Activated T-cell treated with anti-CD3 and anti-CD28 coated beads, Interleukin-2, amount 50 U/mL, for 4 hours (primary cell): ENCODE data around the gene MDC1. TPM values are rescaled to one million over a fixed set of nuclear protein-coding genes. Genes with fewer than 3 reads are reported as not detected.

Source experiments
- ATAC-seq, 2 donors: fragments of 200-7000 bp; cut with Tn5 transposase; one replicate each; pipeline ENCODE4 v1.10.0; 2021
- DNase-seq: peaks from one replicate; pipeline ENCODE4 v3.0.0-alpha.2; 2020
- H3K27me3 Mint-ChIP-seq: one replicate; pipeline ENCODE4 v1.8.0; 2021; ENCODE audit warnings: low read depth, mixed read lengths
- H3K36me3 Mint-ChIP-seq: one replicate; pipeline ENCODE4 v1.8.0; 2022; ENCODE audit warnings: mixed read lengths; ENCODE audit not compliant: insufficient read depth
- H3K4me1 Mint-ChIP-seq: one replicate; pipeline ENCODE4 v1.8.0; 2021; ENCODE audit warnings: low read depth, mixed read lengths
- H3K4me3 Mint-ChIP-seq: one replicate; pipeline ENCODE4 v1.8.0; 2021; ENCODE audit warnings: mild to moderate bottlenecking, moderate library complexity, mixed read lengths
- H3K9me3 Mint-ChIP-seq: one replicate; pipeline ENCODE4 v1.8.0; 2021; ENCODE audit warnings: mixed read lengths
- total RNA-seq, 3 donors: library from RNA; stranded (reverse); gene quantifications; one replicate each; pipeline ENCODE4 v1.2.1, GENCODE V29; 2021

MDC1 gene
- total RNA-seq, 3 donors from 2014 or later = 65.4 to 69.5 (median 65.8) TPM

DNA sequence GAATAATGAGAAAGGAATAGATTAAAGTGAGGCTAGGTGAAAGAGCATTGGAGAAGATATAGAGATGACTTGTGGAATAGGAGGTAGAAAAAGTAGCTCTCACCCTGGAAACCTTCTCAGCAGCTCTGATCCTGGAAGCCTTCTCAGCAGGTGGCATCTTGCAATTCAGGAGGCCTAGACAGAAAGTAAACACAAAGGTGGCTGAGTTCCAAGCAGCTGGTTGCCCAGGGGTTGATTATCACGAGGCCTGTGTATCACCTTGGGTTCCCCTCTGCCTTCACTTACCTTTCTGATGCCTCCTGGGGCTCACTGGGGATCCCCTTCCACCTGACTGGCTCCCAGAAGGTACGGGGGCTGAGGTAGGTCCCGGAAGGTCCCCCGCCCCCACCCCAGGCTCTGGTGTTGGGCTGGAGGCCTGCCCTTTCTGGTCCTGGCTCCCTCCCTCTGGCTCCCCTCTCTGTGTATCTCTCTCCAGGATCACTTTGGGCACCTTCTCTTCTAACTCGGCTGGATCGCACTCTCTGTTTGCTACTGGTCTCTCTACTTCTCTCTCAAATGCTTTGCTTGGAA lies 9.7 kb downstream of the MDC1 start:
- no peak for DNase-seq
- Mint-ChIP-seq H3K4me3 (no peak overlapping the region), H3K4me1 (peaks cover 7% of the 10 kb centered on the region), H3K27me3 (no peaks in the 10 kb centered on the region), H3K9me3 (no peaks in the 10 kb centered on the region), H3K36me3 (peaks cover 61% of the 10 kb centered on the region)
- no peak for ATAC-seq

DNA sequence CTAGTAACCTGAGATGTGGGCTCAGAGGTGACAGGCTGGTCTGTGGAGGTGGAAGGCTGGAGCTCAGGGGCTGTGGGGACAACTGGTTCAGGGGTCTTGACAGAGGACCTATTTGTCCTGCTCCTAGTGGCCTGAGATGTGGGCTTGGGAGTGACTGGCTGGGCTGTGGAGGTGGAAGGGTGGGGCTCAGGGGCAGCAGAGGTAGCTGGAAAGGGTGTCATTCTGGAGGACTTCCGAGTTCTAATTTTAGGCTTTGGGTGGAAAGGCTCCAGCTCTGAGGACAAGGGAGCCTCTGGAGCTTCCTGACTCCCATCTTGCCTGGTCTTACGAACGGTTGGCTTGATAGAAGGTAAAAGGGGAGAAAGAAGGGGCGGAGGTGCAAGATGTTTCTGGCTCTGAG lies 11.5 kb downstream of the MDC1 start:
- H3K4me3 Mint-ChIP-seq = no peak overlapping the region
- no peak for ATAC-seq
- H3K36me3 Mint-ChIP-seq = peaks cover 48% of the 10 kb centered on the region
- H3K9me3 Mint-ChIP-seq = no peaks in the 10 kb centered on the region
- H3K4me1 Mint-ChIP-seq = no peaks in the 10 kb centered on the region
- no peak for DNase-seq
- no peaks in the 10 kb centered on the region for H3K27me3 Mint-ChIP-seq

DNA sequence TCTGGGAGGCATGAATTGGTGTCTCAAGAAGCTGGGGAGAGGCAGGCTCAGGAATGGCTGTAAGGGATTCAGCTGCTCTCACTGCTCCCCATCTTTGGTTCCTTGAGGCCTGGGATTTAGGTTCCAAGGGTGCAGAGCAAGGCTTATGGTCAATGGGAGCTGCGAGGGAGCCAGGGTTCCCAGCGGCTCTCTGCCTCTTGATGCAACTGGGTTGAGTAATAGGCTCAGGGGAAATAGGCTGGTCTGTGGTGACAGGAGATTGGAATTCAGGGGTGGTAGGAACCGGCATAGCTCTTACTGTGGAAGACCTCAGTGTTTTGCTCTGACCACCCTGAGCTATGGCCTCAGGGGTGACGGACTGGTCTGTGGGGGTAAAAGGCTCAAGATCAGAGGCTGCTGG lies 13.3 kb downstream of the MDC1 start:
- no peak overlapping the region for H3K4me3 Mint-ChIP-seq
- H3K27me3 Mint-ChIP-seq = no peaks in the 10 kb centered on the region
- no peaks in the 10 kb centered on the region for H3K4me1 Mint-ChIP-seq
- peaks cover 53% of the 10 kb centered on the region for H3K36me3 Mint-ChIP-seq
- H3K9me3 Mint-ChIP-seq = no peaks in the 10 kb centered on the region
- DNase-seq (no peak), ATAC-seq (no peak)

- peaks cover 49% of the 10 kb centered on the region for H3K36me3 Mint-ChIP-seq
- no peaks in the 10 kb centered on the region for H3K27me3 Mint-ChIP-seq
- DNase-seq (no peak), ATAC-seq (no peak)
- no peak overlapping the region for H3K4me3 Mint-ChIP-seq
- H3K9me3 Mint-ChIP-seq = no peaks in the 10 kb centered on the region
- H3K4me1 Mint-ChIP-seq = no peaks in the 10 kb centered on the region
Measured at GRCh38 chr6:30703011-30703410, 14.1 kb downstream of the MDC1 start.

- Mint-ChIP-seq H3K9me3 (no peaks in the 10 kb centered on the region), H3K27me3 (no peaks in the 10 kb centered on the region), H3K36me3 (peaks cover 34% of the 10 kb centered on the region), H3K4me1 (no peaks in the 10 kb centered on the region), H3K4me3 (no peak overlapping the region)
- ATAC-seq (no peak), DNase-seq (no peak)
Measured at GRCh38 chr6:30700340-30700739, 16.7 kb downstream of the MDC1 start.

GRCh38 chr6:30696432-30696831 lies 20.6 kb downstream of the MDC1 start:
- H3K27me3 Mint-ChIP-seq = no peaks in the 10 kb centered on the region
- no peaks in the 10 kb centered on the region for H3K9me3 Mint-ChIP-seq
- peaks cover 6% of the 10 kb centered on the region for H3K4me1 Mint-ChIP-seq
- peaks cover 6% of the 10 kb centered on the region for H3K36me3 Mint-ChIP-seq
- ATAC-seq = no peak
- H3K4me3 Mint-ChIP-seq = no peak overlapping the region
- DNase-seq = no peak

DNA sequence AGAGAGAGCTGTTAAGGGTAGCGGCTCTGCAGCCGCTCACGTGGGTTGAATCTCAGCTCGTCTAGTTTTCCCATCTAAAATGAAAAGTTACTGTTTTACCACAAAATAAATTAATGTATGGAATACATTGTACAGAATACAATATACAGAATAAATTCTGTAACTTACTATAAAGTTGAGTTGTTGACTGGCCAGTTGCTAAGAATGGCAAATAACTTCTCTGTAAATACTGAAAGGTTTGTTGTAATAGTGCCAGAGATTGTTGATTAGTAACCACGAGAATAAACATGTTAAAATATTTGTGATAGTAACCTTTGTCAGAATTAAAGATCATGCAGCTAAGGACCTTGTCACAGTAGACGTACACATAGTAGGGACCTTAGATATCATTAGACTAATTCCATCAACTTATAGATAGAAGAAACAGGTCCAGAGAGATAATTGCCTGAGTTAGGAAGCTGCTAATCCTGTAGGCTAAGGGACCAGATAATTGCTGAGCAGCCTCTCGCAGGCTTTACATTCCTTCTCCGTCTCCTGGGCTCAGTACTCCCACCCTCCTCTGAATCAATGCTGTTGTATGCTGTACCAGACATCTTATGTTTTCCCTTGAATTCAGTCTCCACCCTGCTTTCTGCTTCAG lies 25.8 kb downstream of the MDC1 start:
- Mint-ChIP-seq H3K4me1 (peaks cover 44% of the 10 kb centered on the region), H3K9me3 (no peaks in the 10 kb centered on the region), H3K4me3 (peak overlapping the region; percentile 82), H3K27me3 (no peaks in the 10 kb centered on the region), H3K36me3 (no peaks in the 10 kb centered on the region)
- DNase-seq = no peak
- ATAC-seq = no peak

DNA sequence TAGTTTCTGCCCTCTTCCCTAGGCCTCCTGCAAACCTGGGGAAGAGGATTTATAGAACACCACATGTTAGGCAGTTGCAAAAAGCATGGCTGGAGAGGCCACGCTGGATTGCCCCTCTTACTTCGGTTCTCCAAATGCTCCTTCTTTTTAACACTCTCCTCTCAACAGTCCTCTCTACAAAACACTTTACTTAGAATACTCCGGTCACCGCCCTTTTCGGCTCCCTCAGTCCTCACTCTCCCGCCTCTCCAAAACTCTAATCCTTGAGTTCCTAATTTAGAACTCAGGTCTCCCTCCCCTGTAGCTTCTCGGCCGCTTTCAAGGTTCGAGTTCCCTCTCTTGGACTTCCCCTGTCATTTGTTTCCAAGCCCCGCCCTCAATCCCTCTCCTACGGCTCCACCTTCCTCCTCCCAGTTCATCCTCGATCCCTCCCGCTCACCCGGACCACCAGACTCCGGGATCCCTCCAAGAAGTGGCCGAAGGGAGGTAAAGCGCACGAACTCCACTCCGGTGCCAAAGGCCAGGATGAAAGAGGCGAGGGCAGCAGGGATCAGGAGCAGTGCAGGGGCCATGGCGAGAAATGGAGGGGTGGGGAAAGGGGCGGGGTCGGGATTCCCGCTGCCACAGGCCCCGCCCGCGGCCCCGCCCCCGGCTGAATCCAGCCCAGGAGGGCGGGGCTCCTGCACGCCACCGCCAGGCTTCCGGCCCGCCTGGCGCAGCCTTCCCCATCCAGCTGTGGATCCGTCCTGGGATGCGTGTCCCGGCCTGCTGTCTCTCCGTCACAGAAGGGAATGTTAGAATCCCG lies 26.5 kb downstream of the MDC1 start, which contains the start of gene NRM:
Gene NRM, minus strand, starts transcription at position 582 of the 805 bp plus-strand sequence. Its CDS starts 10 bp downstream, at position 572.
- peaks cover under 1% of the 10 kb centered on the region for H3K36me3 Mint-ChIP-seq
- peak; percentile 49 to 57 for ATAC-seq
- peaks cover 44% of the 10 kb centered on the region for H3K4me1 Mint-ChIP-seq
- DNase-seq = peak; percentile 69
- H3K27me3 Mint-ChIP-seq = no peaks in the 10 kb centered on the region
- H3K4me3 Mint-ChIP-seq = peak within 1 kb of the TSS; percentile 82
- no peaks in the 10 kb centered on the region for H3K9me3 Mint-ChIP-seq

DNA sequence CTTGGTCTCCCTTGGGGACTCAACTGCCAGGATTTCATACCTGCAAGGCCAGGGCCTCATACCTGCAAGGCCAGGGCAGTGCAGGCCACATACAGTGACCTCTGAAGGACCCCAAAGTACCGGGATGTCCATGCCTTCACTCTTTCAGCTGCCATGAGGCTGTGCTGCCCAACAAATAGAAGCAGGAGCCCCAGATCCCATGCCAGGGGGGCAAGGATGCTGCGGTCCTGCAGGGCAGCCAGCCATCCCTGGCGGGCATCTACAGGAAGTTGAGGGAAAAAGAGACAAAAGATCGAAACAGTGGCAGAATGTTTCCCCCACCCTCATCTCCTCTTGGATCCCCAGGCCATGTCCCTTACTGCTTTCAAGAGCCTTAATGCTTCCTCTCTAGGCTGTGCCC lies 27.1 kb downstream of the MDC1 start:
- Mint-ChIP-seq H3K4me1 (peaks cover 44% of the 10 kb centered on the region), H3K9me3 (no peaks in the 10 kb centered on the region), H3K27me3 (no peaks in the 10 kb centered on the region), H3K4me3 (peak overlapping the region; percentile 82), H3K36me3 (peaks cover 6% of the 10 kb centered on the region)
- DNase-seq = no peak
- ATAC-seq = no peak

GRCh38 chr6:30689022-30689865 lies 27.8 kb downstream of the MDC1 start:
- peaks cover 9% of the 10 kb centered on the region for H3K36me3 Mint-ChIP-seq
- peaks cover 44% of the 10 kb centered on the region for H3K4me1 Mint-ChIP-seq
- peak overlapping the region; percentile 100 for H3K4me3 Mint-ChIP-seq
- no peaks in the 10 kb centered on the region for H3K9me3 Mint-ChIP-seq
- ATAC-seq (no peak), DNase-seq (no peak)
- H3K27me3 Mint-ChIP-seq = no peaks in the 10 kb centered on the region

- no peaks in the 10 kb centered on the region for H3K27me3 Mint-ChIP-seq
- DNase-seq (no peak), ATAC-seq (no peak)
- peaks cover 44% of the 10 kb centered on the region for H3K4me1 Mint-ChIP-seq
- peaks cover 14% of the 10 kb centered on the region for H3K36me3 Mint-ChIP-seq
- peak overlapping the region; percentile 100 for H3K4me3 Mint-ChIP-seq
- no peaks in the 10 kb centered on the region for H3K9me3 Mint-ChIP-seq
Measured at GRCh38 chr6:30688569-30688968, 28.5 kb downstream of the MDC1 start.

- DNase-seq = no peak
- H3K4me3 Mint-ChIP-seq = peak overlapping the region; percentile 100
- H3K9me3 Mint-ChIP-seq = no peaks in the 10 kb centered on the region
- peaks cover 44% of the 10 kb centered on the region for H3K4me1 Mint-ChIP-seq
- ATAC-seq = no peak
- peaks cover 18% of the 10 kb centered on the region for H3K36me3 Mint-ChIP-seq
- H3K27me3 Mint-ChIP-seq = no peaks in the 10 kb centered on the region
Measured at GRCh38 chr6:30687659-30688431, 29.2 kb downstream of the MDC1 start.

DNA sequence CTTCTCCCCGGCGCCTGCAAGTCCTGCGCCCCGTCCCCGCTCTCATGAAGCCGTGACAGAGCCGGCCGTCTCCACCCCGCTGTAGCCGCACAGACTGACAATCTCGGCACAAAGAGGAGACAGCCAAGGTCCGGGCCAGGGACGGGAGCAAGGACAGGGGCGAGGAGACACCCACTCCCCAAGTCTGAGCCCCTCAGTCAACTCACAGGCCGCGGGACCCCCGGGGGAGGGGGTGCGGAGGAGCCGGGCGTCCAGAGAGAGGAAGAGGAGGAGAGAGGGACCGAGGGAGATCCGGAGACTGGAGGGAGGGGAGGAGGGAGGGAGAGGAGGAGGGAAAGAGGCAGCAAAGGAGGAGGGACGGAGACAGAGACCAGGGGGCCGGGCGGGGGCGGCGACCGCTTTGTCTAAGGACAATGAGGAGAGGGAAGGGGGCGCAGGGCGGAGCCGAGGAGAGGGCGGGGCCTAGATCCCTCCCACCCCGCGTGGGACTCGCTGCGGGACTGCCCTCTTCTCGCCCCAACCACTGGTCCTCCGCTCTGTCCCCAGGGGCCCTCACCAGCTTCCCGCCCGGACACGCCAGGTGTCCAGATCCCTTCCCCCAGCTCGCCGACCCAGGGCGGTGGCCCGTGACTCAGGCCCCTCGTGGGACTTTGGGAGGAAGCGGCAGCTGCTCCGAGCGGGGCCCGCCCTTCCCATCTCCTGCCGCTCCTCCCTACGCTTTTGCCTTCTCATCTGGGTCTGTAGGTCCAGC lies 30.0 kb downstream of the MDC1 start:
- Mint-ChIP-seq H3K4me1 (peaks cover 42% of the 10 kb centered on the region), H3K27me3 (no peaks in the 10 kb centered on the region), H3K9me3 (no peaks in the 10 kb centered on the region), H3K4me3 (peak overlapping the region; percentile 100), H3K36me3 (peaks cover 22% of the 10 kb centered on the region)
- DNase-seq (peak; percentile 69), ATAC-seq (peak; percentile 25 to 29)
